Measurements from ENCODE around the gene YPEL1.

YPEL1 gene

GRCh38 chr22:21741790-21742189 is 6.2 kb upstream of the YPEL1 start:
- H3K79me2 ChIP-seq (ENCODE audit: insufficient read depth, low read length): no peaks in the 10 kb centered on the region
- no peaks in the 10 kb centered on the region for H3K9me2 ChIP-seq (replicated peaks; ENCODE audit: low read depth, low read length)
- H3K4me1 ChIP-seq (ENCODE audit: insufficient read depth, low read length, poor library complexity, severe bottlenecking): no peaks in the 10 kb centered on the region
- no peak overlapping the region for H3K4me2 ChIP-seq (ENCODE audit: low read depth, low read length, poor library complexity, severe bottlenecking)
- H3K4me3 ChIP-seq (ENCODE audit: low read length, poor library complexity, severe bottlenecking): no peak overlapping the region
- H4K20me1 ChIP-seq (ENCODE audit: insufficient read depth, low read length, poor library complexity, severe bottlenecking): no peaks in the 10 kb centered on the region
- H3K36me3 ChIP-seq (ENCODE audit: insufficient read depth, low read length): no peaks in the 10 kb centered on the region
- no peaks in the 10 kb centered on the region for H3K27me3 ChIP-seq (ENCODE audit: insufficient read depth, low read length, poor library complexity, severe bottlenecking)
- no peaks in the 10 kb centered on the region for H3F3A ChIP-seq (ENCODE audit: low read depth)
- H2AFZ ChIP-seq (ENCODE audit: low read length): no peak overlapping the region
- H3K9ac ChIP-seq (ENCODE audit: low read depth, low read length, poor library complexity, severe bottlenecking): no peak overlapping the region
- TF ChIP-seq CTCF (conservative IDR thresholded peaks at IDR 0.05; ENCODE audit: low read length) (no peak), EZH2phosphoT487 (IDR thresholded peaks at IDR 0.05; ENCODE audit: borderline replicate concordance) (no peak)
- no peaks in the 10 kb centered on the region for H3K9me3 ChIP-seq (ENCODE audit: insufficient read depth, low read depth, low read length)

GRCh38 chr22:21741059-21741458 is 5.5 kb upstream of the YPEL1 start:
- no peaks in the 10 kb centered on the region for H3K27me3 ChIP-seq (ENCODE audit: insufficient read depth, low read length, poor library complexity, severe bottlenecking)
- no peak overlapping the region for H3K9ac ChIP-seq (ENCODE audit: low read depth, low read length, poor library complexity, severe bottlenecking)
- H3K36me3 ChIP-seq (ENCODE audit: insufficient read depth, low read length): no peaks in the 10 kb centered on the region
- H3K4me2 ChIP-seq (ENCODE audit: low read depth, low read length, poor library complexity, severe bottlenecking): no peak overlapping the region
- H2AFZ ChIP-seq (ENCODE audit: low read length): no peak overlapping the region
- no peaks in the 10 kb centered on the region for H3K4me1 ChIP-seq (ENCODE audit: insufficient read depth, low read length, poor library complexity, severe bottlenecking)
- H3K9me3 ChIP-seq (ENCODE audit: insufficient read depth, low read depth, low read length): no peaks in the 10 kb centered on the region
- TF ChIP-seq CTCF (conservative IDR thresholded peaks at IDR 0.05; ENCODE audit: low read length) (no peak), EZH2phosphoT487 (IDR thresholded peaks at IDR 0.05; ENCODE audit: borderline replicate concordance) (no peak)
- no peaks in the 10 kb centered on the region for H3K79me2 ChIP-seq (ENCODE audit: insufficient read depth, low read length)
- no peaks in the 10 kb centered on the region for H4K20me1 ChIP-seq (ENCODE audit: insufficient read depth, low read length, poor library complexity, severe bottlenecking)
- no peaks in the 10 kb centered on the region for H3F3A ChIP-seq (ENCODE audit: low read depth)
- H3K9me2 ChIP-seq (replicated peaks; ENCODE audit: low read depth, low read length): no peaks in the 10 kb centered on the region
- H3K4me3 ChIP-seq (ENCODE audit: low read length, poor library complexity, severe bottlenecking): no peak overlapping the region

GRCh38 chr22:21739828-21740377 is 4.3 kb upstream of the YPEL1 start:
- Histone ChIP-seq H3K9me2 (replicated peaks; ENCODE audit: low read depth, low read length) (no peaks in the 10 kb centered on the region), H3K36me3 (ENCODE audit: insufficient read depth, low read length) (no peaks in the 10 kb centered on the region), H3K4me3 (ENCODE audit: low read length, poor library complexity, severe bottlenecking) (no peak overlapping the region), H3K9me3 (ENCODE audit: insufficient read depth, low read depth, low read length) (no peaks in the 10 kb centered on the region), H2AFZ (ENCODE audit: low read length) (no peak overlapping the region), H3K4me2 (ENCODE audit: low read depth, low read length, poor library complexity, severe bottlenecking) (no peak overlapping the region), H3K79me2 (ENCODE audit: insufficient read depth, low read length) (peaks cover 2% of the 10 kb centered on the region), H3K4me1 (ENCODE audit: insufficient read depth, low read length, poor library complexity, severe bottlenecking) (peaks cover 2% of the 10 kb centered on the region), H3K27me3 (ENCODE audit: insufficient read depth, low read length, poor library complexity, severe bottlenecking) (no peaks in the 10 kb centered on the region), H4K20me1 (ENCODE audit: insufficient read depth, low read length, poor library complexity, severe bottlenecking) (no peaks in the 10 kb centered on the region), H3K9ac (ENCODE audit: low read depth, low read length, poor library complexity, severe bottlenecking) (no peak overlapping the region), H3F3A (ENCODE audit: low read depth) (no peaks in the 10 kb centered on the region)
- no peak for TF ChIP-seq CTCF (conservative IDR thresholded peaks at IDR 0.05; ENCODE audit: low read length)
- no peak for TF ChIP-seq EZH2phosphoT487 (IDR thresholded peaks at IDR 0.05; ENCODE audit: borderline replicate concordance)

Measured in Loucy (cell line).